Erythroblast (primary cell): ENCODE results near the gene PNLDC1.
"Not testable (repeated sequence)": the region's sequence is repeated elsewhere in the genome, so short reads cannot be mapped to it uniquely, and the experiment has no call there.

Source experiments
- DNase-seq, 2 experiments: peaks; one replicate each; lab custom pipeline; 2025; lab: John Stamatoyannopoulos, UW
- GATA1 ChIP-seq: IDR thresholded peaks from 2 replicates; pipeline ENCODE4 v1.6.1; 2011; ENCODE audit warnings: low read depth, mild to moderate bottlenecking, control low read depth, low read length, moderate library complexity
- POLR2A ChIP-seq: IDR thresholded peaks from 2 replicates; pipeline ENCODE4 v1.6.1; 2011; ENCODE audit warnings: mild to moderate bottlenecking, low read length

Gene PNLDC1

DNA sequence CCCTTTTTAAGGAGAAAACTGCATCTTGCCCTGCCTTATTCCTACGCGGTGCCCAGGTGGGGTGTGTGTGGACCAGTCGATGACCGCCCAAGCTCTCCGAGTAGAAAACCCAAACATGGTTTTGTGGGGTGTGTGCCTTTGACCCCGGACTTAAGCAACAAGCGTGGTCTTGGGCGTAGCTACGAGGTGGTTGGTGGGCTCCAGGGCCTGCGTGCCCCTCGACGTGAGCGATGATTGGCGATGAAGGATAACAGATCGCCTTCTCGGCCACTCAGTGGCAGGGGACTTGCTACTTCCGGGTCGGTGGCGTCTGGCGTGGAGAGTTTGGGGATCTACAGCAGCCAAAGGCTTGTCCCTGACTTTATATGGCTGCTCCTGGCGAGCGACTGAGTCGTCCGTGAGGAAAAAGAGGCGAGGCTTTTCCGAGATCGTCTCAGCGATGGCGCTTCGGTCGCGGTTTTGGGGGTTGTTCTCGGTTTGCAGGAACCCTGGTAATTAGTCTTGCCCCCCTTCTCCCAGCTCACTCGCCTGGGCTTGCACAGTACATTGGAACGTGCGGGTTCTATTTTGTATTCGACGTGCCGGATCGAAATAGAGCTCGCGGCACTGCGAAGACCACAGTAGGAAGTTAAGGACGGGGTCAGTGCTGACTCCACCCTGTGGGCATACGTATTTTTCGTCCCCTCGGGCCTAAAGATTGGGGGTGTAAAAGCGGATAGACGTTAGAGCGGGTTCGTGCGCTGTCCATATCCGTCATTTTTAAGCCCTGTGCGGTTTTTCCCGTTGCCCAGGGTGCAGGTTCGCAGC, 9.7 kb upstream of the PNLDC1 start, which contains the start of gene MRPL18:
TSS of gene MRPL18 (plus strand) at position 319 of the 807 bp plus-strand sequence. CDS start at position 440, 121 bp downstream.
- DNase-seq, result peak; percentile 95 to 98
- TF ChIP-seq GATA1 (no peak), POLR2A (peak; percentile 71)

DNA sequence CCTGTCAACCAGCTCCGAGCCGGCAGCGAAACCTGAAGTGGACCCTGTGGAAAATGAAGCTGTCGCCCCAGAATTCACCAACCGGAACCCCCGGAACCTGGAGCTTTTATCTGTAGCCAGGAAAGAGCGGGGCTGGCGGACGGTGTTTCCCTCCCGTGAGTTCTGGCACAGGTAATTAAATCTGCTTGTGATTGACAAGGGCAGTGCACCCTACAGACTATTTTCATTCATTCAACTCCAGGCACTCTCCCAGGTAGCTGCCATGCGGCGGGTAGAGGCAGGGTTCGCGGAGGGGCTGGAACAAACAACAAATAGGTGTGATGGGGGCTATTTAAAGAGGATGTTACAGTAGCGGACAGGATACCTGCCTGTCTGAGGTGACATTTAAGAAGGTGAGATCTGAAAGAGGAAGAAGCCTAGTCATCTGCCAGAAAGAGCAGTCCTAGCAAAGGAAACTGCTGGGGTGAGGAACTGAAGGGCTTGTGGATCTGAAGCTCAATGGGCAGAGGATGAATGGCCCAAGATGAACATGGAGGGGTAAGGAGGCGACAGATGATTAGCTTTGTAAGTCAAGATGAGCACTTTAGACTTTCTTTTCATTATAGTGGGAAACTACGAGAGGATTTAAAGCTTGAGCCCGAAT, 9.0 kb upstream of the PNLDC1 start:
- TF ChIP-seq GATA1, result no peak
- no peak for TF ChIP-seq POLR2A
- peak; percentile 30 to 33 for DNase-seq

DNA sequence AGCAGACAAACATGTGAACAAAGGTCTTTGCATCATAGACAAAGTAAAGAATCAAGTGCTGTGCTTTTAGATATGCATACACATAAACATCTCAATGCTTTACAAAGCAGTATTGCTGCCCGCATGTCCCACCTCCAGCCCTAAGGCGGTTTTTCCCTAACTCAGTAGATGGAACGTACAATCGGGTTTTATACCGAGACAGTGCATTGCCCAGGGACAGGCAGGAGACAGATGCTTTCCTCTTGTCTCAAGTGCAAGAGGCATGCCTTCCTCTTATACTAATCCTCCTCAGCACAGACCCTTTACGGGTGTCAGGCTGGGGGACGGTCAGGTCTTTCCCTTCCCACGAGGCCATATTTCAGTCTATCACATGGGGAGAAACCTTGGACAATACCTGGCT, 5.1 kb upstream of the PNLDC1 start:
- not testable (repeated sequence) for DNase-seq

DNA sequence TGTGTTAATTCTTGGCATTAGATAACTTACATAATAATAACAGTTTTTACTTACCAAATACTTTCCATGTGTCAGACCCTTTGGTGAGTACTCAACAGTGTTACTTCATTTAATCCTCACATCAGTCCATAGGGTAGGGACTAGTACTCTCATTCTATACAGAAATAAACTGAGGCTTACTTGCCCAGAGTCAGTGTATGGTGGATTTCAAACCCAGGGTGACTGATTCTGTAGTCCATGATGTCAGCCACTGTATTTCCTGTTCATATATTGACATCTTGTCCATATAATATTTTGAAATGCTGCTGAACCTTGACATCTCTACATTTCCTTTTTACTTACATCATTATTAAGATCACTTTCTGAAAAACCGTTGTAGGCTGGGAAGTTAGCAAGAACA, 2.5 kb upstream of the PNLDC1 start:
- no peak for TF ChIP-seq GATA1
- DNase-seq, result no peak

DNA sequence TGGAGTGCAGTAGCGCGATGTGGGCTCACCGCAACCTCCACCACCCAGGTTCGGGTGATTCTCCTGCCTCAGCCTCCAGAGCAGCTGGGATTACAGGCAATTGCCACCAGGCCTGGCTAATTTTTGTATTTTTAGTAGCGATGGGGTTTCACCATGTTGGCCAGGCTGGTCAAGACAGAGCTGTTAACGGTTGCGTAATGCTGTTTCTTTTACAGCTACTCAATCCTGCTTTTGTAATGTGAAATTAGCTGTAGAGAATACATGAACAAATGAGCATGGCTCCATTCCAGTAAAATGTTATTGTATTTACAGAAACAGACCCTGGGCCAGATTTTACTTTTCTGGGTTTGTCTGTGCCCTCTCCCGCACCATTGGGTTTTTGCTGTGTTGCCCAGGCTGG, 1.9 kb downstream of the PNLDC1 start:
- no peak for TF ChIP-seq GATA1
- TF ChIP-seq POLR2A, result no peak
- no peak for DNase-seq

DNA sequence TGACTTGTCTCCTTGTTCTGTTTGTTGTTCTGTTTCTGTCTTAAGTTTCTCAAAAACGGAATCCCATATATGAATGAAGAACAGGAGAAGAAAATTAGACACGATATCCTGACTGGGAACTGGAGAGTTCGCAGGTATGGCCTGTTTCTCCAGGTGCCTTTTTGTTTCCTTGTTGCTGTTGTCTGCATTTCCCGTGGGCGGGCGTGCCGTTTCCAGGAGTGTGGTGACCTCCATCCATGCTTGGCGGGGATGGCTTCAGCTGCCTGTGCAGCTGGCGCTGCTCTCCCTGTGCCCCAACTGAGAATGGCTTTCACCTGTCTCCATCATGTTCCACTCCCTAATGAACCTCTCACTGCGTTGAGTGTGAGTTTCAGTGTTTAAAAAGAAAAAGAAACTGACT, 4.4 kb downstream of the PNLDC1 start:
- TF ChIP-seq GATA1 (no peak), POLR2A (no peak)
- DNase-seq, result no peak

DNA sequence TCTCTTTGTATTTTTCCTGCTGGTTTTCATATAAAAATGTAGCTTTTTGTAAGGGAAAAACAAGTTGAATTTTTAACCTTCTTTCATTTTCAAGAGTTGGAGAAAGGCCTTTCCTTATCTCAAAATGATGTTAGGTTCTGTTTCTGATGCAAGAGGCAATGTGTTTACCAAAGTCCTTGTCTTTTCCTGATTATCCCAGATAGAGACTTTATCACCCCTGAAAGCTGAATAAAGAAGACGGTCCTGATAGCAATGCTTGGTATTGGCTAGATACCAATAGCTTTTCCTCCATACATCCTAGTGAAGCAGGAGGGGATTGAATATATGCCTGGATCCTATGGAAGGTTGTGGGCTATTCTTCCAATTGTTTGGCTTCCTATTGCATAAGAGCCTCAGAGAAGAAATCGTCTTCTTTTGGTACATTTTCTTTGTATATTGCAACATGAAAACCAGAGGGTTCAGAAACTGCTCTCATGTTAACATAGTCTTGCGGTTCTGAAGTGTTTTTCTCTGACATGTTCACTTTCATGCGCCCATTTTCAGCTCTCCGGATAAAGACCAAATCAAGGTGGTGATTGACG, 5.5 kb downstream of the PNLDC1 start:
- no peak for DNase-seq
- no peak for TF ChIP-seq GATA1
- no peak for TF ChIP-seq POLR2A

DNA sequence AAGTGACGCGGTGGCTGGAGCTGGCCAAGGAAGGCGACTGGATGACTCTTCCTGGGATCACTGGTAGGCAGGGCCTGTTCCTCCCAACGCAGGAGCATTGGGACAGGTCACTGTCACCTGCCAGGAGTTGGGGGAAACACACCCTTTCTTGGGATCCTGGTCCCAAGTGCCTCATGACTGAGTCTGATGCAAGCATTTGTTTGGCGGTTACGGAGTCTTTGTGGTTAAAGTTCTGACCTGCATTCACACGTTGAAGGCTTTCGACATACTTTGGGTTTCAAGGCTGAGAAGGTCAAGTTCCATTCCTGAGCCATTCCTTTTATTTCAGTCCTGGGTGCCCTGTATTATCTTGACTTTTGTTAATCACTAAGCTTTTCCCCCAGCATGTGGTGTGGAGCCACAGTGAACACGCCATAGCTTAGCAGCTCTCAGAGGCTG, 6.0 kb downstream of the PNLDC1 start:
- no peak for DNase-seq
- TF ChIP-seq GATA1 (no peak), POLR2A (no peak)

DNA sequence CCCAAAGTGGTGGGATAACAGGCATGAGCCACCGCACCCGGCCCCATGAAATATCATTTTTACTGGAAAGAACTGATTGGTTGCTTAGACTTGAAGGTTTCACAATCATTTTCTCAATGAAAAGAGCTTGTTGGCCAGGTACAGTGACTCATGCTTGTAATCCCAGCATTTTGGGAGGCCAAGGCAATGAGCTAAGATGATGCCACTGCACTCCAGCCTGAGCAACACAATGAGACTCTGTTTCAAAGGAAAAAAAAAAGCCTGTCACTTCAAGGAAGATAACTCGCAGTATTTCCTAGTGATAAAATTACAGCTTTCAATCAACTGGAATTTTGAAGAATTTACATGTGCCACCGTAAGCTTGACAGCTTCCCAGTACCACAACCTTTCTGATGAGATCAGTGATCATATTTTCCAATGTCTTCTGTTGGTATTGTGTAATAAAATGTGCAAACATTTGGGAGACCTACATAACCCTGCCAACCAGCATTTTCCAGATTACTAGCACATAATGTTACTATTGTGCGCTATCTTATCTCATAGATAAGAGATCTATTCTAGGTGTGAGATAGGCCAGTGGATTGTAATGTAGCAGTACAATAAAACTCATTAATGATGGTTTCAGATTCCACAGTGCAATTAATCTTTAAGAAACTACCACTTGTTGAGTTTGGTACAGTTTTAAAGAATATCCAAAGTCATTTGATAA, 7.2 kb downstream of the PNLDC1 start:
- no peak for DNase-seq

DNA sequence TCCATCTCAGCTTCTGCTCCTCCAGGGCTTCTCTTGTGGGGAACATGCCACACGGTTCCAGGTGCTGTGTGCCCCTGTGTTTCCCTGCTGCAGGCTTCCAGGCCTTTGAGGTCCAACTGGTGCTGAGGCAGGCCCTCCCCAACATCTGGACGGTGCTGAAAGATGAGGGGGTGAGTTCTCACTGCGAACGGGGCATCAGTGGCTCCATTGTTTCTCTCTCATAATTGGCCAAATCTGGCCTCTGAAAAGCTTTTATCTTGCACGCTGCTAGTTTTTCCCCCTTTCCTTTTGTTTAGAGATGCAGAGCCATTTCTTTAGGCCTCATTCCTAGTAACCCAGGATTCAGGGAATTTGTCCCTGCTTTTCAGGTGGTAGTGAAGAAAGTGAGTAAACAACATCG, 8.6 kb downstream of the PNLDC1 start:
- TF ChIP-seq GATA1, result no peak
- TF ChIP-seq POLR2A, result no peak
- no peak for DNase-seq

More for the DNA sequence above, 7.2 kb downstream of the PNLDC1 start:
- TF ChIP-seq GATA1, result no peak
- TF ChIP-seq POLR2A, result no peak

DNA sequence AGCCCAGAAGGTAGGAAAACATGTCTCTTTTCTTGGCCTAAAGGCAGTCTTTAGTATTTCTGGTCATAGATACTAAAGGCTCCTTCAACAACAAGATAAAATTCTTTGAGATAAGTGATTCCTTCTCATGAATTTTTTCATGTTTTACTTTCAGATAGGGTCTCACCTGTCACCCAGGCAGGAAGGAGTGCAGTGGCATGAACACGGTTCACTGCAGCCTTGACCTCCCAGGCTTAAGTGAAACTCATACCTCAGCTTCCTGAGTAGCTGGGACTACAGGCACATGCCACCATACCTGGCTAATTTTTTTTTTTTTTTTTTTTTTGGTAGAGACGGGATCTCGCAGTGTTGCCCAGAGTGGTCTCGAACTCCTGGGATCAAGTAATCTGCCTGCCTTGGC, 9.1 kb downstream of the PNLDC1 start:
- no peak for DNase-seq
- TF ChIP-seq POLR2A (no peak), GATA1 (no peak)

DNA sequence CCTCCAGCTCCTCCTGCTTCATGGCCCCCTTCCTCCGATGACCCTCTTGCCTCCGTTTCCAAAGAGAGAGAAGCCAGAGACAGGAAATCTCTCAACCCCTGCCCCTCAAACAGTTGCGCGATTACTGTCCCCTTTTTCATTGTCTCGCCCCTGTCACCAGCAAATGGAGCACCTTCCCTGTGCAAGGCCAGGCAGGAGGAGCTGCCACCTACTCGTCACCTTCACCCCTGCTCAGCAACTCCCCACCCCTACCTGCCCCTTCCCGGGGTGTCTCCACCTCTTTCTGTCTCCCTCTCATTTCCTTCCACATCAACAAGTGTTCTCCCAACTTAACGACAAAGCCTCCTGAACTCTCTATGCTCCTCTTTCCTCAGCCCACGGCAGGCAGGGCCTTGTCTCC, 13.7 kb downstream of the PNLDC1 start:
- no peak for TF ChIP-seq POLR2A
- TF ChIP-seq GATA1, result no peak
- DNase-seq, result no peak

DNA sequence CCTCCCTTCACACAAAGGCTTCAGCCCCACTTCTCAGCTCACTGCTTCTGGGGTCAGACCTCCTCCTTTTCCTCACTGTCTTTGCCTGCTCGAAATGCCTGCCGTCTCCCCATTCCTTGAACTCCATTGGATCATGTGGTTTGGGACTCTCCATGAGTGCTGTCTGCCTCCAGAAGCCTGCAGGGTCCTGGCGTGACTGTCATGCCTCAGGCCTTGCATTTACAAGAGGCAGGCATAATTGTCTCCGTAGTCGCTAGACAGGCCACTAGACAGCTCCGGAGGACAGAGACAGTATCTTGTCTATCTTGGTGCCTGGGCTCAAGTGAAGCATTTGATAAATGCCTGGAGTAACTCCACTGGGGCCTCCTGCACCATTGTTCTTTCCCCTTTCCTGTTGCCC, 15.3 kb downstream of the PNLDC1 start:
- TF ChIP-seq GATA1 (no peak), POLR2A (no peak)
- no peak for DNase-seq

DNA sequence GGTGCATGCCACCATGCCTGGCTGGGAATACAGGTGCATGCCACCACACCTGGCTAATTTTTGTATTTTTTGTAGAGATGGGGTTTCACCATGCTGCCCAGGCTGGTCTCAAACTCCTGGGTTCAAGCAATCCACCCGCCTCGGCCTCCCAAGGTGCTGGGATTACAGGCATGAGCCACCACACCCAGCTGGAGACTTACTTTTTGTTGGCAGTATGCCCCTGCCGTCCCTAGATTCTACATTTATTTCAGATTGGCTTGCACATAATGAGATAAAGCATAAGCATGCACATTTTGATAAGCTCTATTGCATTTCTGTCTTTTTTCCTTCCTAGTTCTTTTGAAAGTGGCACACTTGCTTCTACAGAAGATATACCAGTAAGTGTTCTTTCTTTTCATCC, 16.7 kb downstream of the PNLDC1 start:
- DNase-seq, result peak in 1 of 2 experiments; percentile 35
